ENCODE data around the gene PRCD.
"Not testable (repeated sequence)": the region's sequence is repeated elsewhere in the genome, so short reads cannot be mapped to it uniquely, and the experiment has no call there.

PRCD gene

GRCh38 chr17:76517638-76518038 lies 22.2 kb upstream of the PRCD start:
- no peak for TF ChIP-seq CTCF (IDR thresholded peaks at IDR 0.05; ENCODE audit: low read depth, low read length)
- Histone ChIP-seq H3K9me3 (ENCODE audit: severe bottlenecking) (no peaks in the 10 kb centered on the region), H3K27me3 (ENCODE audit: insufficient read depth, low read depth, severe bottlenecking) (no peaks in the 10 kb centered on the region), H3K27ac (no peak overlapping the region), H3K4me3 (ENCODE audit: low read depth, low read length) (no peak overlapping the region), H3K36me3 (no peaks in the 10 kb centered on the region)
- DNase-seq: no peak

DNA sequence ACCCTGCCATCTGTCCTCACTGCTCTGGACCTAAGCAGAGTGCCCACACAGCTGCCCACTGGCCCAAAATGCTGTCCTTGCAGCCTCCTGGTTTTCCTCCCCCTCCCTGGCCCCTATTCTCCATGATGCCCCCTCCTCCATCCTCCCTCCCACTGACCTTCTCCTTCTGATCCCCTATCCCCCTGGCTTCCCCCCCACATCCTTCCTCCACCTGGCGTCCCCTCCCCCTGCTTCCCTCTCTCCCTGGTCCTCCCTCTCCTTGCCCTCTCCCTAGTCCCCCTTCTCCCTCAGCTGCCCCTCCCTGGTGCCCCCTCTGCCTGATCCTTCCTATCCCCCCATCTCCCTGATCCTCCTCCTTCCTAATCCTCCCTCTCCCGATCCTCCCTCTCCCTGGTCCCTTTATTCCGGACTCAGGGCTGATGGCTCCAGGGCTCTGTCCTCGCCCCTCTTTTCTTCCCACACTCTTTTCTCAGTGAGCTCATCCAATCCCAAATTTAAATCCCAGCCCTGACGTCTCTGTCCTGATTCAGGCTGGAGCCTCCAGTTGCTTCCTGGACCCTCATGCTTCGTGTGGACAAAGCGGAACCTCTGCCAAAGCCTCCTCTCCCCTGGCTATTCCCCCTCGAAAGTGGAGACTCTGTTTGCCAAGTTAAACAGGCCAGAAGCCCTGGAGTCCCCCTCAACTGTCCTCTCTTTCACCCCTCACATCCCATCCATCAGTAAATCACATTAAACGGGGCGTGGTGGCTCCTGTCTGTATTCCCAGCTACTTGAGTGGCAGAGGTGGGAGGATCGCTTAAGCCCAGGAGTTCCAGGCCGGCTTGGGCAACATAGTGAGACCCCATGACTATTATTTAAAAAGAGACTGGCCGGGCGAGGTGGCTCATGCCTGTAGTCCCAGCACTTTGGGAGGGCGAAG lies 20.5 kb upstream of the PRCD start:
- H3K27me3 ChIP-seq (ENCODE audit: insufficient read depth, low read depth, severe bottlenecking): no peaks in the 10 kb centered on the region
- no peak overlapping the region for H3K4me3 ChIP-seq (ENCODE audit: low read depth, low read length)
- DNase-seq: peak; percentile 59
- no peaks in the 10 kb centered on the region for H3K36me3 ChIP-seq
- H3K27ac ChIP-seq: no peak overlapping the region
- no peak for TF ChIP-seq CTCF (IDR thresholded peaks at IDR 0.05; ENCODE audit: low read depth, low read length)
- H3K9me3 ChIP-seq (ENCODE audit: severe bottlenecking): no peaks in the 10 kb centered on the region

GRCh38 chr17:76521262-76521661 lies 18.6 kb upstream of the PRCD start:
- no peaks in the 10 kb centered on the region for H3K27me3 ChIP-seq (ENCODE audit: insufficient read depth, low read depth, severe bottlenecking)
- H3K27ac ChIP-seq: no peak overlapping the region
- H3K4me3 ChIP-seq (ENCODE audit: low read depth, low read length): no peak overlapping the region
- no peak for DNase-seq
- no peaks in the 10 kb centered on the region for H3K9me3 ChIP-seq (ENCODE audit: severe bottlenecking)
- no peaks in the 10 kb centered on the region for H3K36me3 ChIP-seq
- TF ChIP-seq CTCF (IDR thresholded peaks at IDR 0.05; ENCODE audit: low read depth, low read length): no peak

- not testable (repeated sequence) for H3K9me3 ChIP-seq (ENCODE audit: severe bottlenecking); H3K4me3 ChIP-seq (ENCODE audit: low read depth, low read length); H3K27me3 ChIP-seq (ENCODE audit: insufficient read depth, low read depth, severe bottlenecking); H3K27ac ChIP-seq; DNase-seq; H3K36me3 ChIP-seq
Measured at GRCh38 chr17:76521683-76522082, 18.2 kb upstream of the PRCD start.

DNA sequence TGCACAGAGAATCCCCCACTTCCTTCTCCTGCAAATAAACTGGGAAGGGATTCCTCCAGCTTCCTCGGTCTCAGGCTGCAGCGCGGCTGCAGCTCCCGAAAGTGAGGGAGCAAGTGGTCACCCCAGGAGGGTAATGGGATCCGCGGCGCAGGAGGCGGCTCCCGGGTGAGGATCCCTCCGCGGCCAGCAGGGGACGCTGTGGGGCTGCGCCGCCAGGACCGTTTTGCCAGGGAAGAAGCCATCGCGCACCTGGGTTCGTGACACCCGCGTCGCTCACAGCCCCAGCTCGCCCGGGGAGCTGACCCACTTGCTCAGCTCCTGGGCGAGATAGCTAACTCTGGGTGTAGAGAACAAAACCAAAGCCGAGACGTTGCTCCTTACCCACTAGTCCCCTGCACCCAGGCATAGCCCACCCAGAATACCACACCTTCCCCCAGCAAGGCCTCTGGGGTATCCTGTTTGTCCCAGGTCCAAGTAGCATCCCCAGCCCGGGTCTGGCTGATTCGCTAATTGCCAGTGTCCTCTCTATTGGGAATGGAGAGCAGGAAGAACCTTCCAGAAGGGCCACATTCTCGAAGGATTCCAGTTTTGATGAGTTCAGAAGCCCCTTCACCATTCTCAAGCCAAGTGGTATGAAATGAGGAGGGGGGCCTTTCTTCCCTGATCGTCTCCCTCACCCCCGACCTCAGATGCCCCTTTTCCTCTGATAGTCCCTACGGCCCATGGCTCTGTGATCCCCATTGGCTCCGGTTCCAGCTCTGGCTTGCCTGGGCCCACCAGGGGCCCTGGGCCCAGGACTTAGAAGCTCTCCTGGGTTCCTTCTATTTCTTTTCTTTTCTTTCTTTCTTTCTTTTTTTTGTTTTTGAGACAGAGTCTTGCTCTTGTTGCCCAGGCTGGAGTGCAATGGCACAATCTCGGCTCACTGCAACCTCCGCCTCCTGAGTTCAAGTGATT lies 16.5 kb upstream of the PRCD start:
- Histone ChIP-seq H3K36me3 (no peaks in the 10 kb centered on the region), H3K9me3 (ENCODE audit: severe bottlenecking) (no peaks in the 10 kb centered on the region), H3K4me3 (ENCODE audit: low read depth, low read length) (no peak overlapping the region), H3K27ac (no peak overlapping the region; the same call in 1 of the 2 replicates), H3K27me3 (ENCODE audit: insufficient read depth, low read depth, severe bottlenecking) (no peaks in the 10 kb centered on the region)
- TF ChIP-seq CTCF (IDR thresholded peaks at IDR 0.05; ENCODE audit: low read depth, low read length): peak; percentile 100
- peak; percentile 86 for DNase-seq
